Measurements from ENCODE around the gene FLVCR2.

GRCh38 chr14:75562489-75562888 lies 15.9 kb upstream of the FLVCR2 start:
- TF ChIP-seq, protein P1, sequence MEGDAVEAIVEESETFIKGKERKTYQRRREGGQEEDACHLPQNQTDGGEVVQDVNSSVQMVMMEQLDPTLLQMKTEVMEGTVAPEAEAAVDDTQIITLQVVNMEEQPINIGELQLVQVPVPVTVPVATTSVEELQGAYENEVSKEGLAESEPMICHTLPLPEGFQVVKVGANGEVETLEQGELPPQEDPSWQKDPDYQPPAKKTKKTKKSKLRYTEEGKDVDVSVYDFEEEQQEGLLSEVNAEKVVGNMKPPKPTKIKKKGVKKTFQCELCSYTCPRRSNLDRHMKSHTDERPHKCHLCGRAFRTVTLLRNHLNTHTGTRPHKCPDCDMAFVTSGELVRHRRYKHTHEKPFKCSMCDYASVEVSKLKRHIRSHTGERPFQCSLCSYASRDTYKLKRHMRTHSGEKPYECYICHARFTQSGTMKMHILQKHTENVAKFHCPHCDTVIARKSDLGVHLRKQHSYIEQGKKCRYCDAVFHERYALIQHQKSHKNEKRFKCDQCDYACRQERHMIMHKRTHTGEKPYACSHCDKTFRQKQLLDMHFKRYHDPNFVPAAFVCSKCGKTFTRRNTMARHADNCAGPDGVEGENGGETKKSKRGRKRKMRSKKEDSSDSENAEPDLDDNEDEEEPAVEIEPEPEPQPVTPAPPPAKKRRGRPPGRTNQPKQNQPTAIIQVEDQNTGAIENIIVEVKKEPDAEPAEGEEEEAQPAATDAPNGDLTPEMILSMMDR (IDR thresholded peaks at IDR 0.05) = no peak
- TF ChIP-seq EZH2 (IDR thresholded peaks at IDR 0.05; ENCODE audit: borderline replicate concordance, insufficient read depth, low read depth, low read length, poor library complexity, severe bottlenecking) = no peak
